K562 (cell line): Measurements from ENCODE around the gene C12orf75. TPM values are rescaled to one million over a fixed set of nuclear protein-coding genes. Genes with fewer than 3 reads are reported as not detected.

ENCODE experiments used
- ATAC-seq: fragments of 200-7000 bp; cut with Tn5 transposase; 3 replicates; pipeline ENCODE4 v1.9.1; 2020; ENCODE audit warnings: moderate library complexity
- BruUV-seq: library from RNA; stranded (reverse); fragments of 400-500 nt; replicated peaks from 2 replicates; lab custom pipeline; 2021; lab: Mats Ljungman, UMichigan
- CTCF ChIA-PET: fragments of 300-600 bp; formaldehyde crosslinking; extraction: SDS; loops from one replicate; lab custom pipeline; 2021; ENCODE audit warnings: low intra/inter-chr PET ratio; lab: Yijun Ruan, JAX
- POLR2A ChIA-PET: fragments of 300-600, 350-650 bp; sonication (Branson Sonifier 250); formaldehyde crosslinking; extraction: SDS; loops from one replicate; lab custom pipeline; 2021; ENCODE audit warnings: antibody characterized with exemption, inconsistent platforms; lab: Yijun Ruan, JAX
- DNase-seq, 4 experiments: peaks; one replicate each; pipeline versions ENCODE4 v3.0.0 to v3.0.0-alpha.2; 2011 to 2018; ENCODE audit warnings: low spot score in 3 of 4, mixed read lengths in 3 of 4; ENCODE audit errors: extremely low read depth in 1 of 4
- FAIRE-seq: peaks from 2 replicates; lab custom pipeline; 2011; peaks lifted over from hg19 to GRCh38; lab: Jason Lieb, UNC
- H2AFZ ChIP-seq: 2 replicates; pipeline ENCODE4 v1.6.0; 2011; ENCODE audit warnings: low read depth, low read length, control low read depth, inconsistent platforms
- H3K27ac ChIP-seq: fragments of 200-600 bp; 3 replicates; pipeline ENCODE4 v1.8.0; 2011; ENCODE audit warnings: low read depth, mild to moderate bottlenecking, control low read depth, inconsistent platforms, low read length, moderate library complexity, mixed read lengths; ENCODE audit errors: extremely low read depth
- H3K27me3 ChIP-seq, 2 experiments: fragments of 300-600 bp in 1 of 2; 2 replicates in 1 of 2; 3 replicates in 1 of 2; pipeline versions ENCODE4 v1.6.0 to v1.8.0; 2011; ENCODE audit warnings: inconsistent platforms in 2 of 2, low read length in 2 of 2, mild to moderate bottlenecking in 1 of 2, mixed read lengths in 1 of 2, moderate library complexity in 1 of 2; ENCODE audit not compliant: control insufficient read depth in 2 of 2, insufficient read depth in 2 of 2
- H3K36me3 ChIP-seq: fragments of 300-600 bp; 3 replicates; pipeline ENCODE4 v1.8.0; 2011; ENCODE audit warnings: mild to moderate bottlenecking, low read length, inconsistent platforms; ENCODE audit not compliant: control insufficient read depth, insufficient read depth
- H3K4me1 ChIP-seq, 2 experiments: fragments of 200-600 bp in 1 of 2; replicated peaks in 1 of 2; 2 replicates in 1 of 2; 3 replicates in 1 of 2; pipeline versions ENCODE4 v1.5.1 to v1.8.0; 2011; ENCODE audit warnings: inconsistent platforms in 2 of 2, low read length in 2 of 2, mild to moderate bottlenecking in 1 of 2, mixed read lengths in 1 of 2, moderate library complexity in 1 of 2; ENCODE audit not compliant: control insufficient read depth in 2 of 2, insufficient read depth in 2 of 2
- H3K4me2 ChIP-seq: 2 replicates; pipeline ENCODE4 v1.6.1; 2011; ENCODE audit warnings: low read length, control low read depth, inconsistent platforms, mixed read lengths; ENCODE audit not compliant: insufficient read depth
- H3K4me3 ChIP-seq: fragments of 200-600 bp; sonication (generic), shearing (Covaris generic); 2 replicates; pipeline ENCODE4 v1.5.1; 2016; ENCODE audit warnings: control low read depth, inconsistent platforms
- H3K79me2 ChIP-seq: fragments of 200-600 bp; 3 replicates; pipeline ENCODE4 v1.8.0; 2011; ENCODE audit warnings: low read length, inconsistent platforms; ENCODE audit not compliant: control insufficient read depth, insufficient read depth
- H3K9ac ChIP-seq, 2 experiments: 2 replicates each; pipeline versions ENCODE4 v1.6.0 to v1.6.1; 2011; ENCODE audit warnings: low read depth in 2 of 2, low read length in 2 of 2, control low read depth in 1 of 2, inconsistent platforms in 1 of 2, mild to moderate bottlenecking in 1 of 2, mixed read lengths in 1 of 2; ENCODE audit not compliant: insufficient read depth in 1 of 2
- H3K9me1 ChIP-seq: one replicate; pipeline ENCODE4 v1.6.0; 2011; ENCODE audit warnings: inconsistent platforms, mild to moderate bottlenecking, low read length, moderate library complexity; ENCODE audit not compliant: control insufficient read depth, insufficient read depth
- H3K9me3 ChIP-seq: replicated peaks from 2 replicates; pipeline ENCODE4 v1.5.1; 2011; ENCODE audit warnings: low read depth, low read length, inconsistent platforms; ENCODE audit not compliant: control insufficient read depth, insufficient read depth
- H4K20me1 ChIP-seq: replicated peaks from 2 replicates; pipeline ENCODE4 v1.6.1; 2011; ENCODE audit warnings: low read length, inconsistent platforms, mixed read lengths; ENCODE audit not compliant: control insufficient read depth, insufficient read depth
- BRD4 ChIP-seq: fragments of 200-600 bp; sonication (generic); IDR thresholded peaks from 2 replicates; pipeline ENCODE4 v1.6.1; 2017; ENCODE audit warnings: inconsistent platforms
- DMBX1 ChIP-seq: fragments of 250-450 bp; sonication (Bioruptor Pico); IDR thresholded peaks from 2 replicates; pipeline ENCODE4 v1.8.0; 2022; ENCODE audit warnings: inconsistent platforms, mild to moderate bottlenecking, moderate library complexity, borderline replicate concordance
- FOSL1 ChIP-seq: fragments of 200-800 bp; sonication (Bioruptor generic); conservative IDR thresholded peaks from 2 replicates; pipeline ENCODE4 v1.6.1; 2016; ENCODE audit warnings: missing genetic modification characterization, missing compliant biosample characterization
- FOXA3 ChIP-seq, 2 experiments: fragments of 450-650 bp in 1 of 2; sonication (generic) in 1 of 2; formaldehyde crosslinking; IDR thresholded peaks in 1 of 2; conservative IDR thresholded peaks in 1 of 2; 2 replicates each; pipeline versions ENCODE4 v1.4.0 to v1.8.0; 2020 to 2022; ENCODE audit warnings: mild to moderate bottlenecking in 2 of 2, missing genetic modification reagents in 1 of 2
- HNRNPLL ChIP-seq: fragments of 200-400 bp; formaldehyde crosslinking; IDR thresholded peaks from 2 replicates; pipeline ENCODE4 v1.6.1; 2017; ENCODE audit warnings: low read length, low read depth, mild to moderate bottlenecking; ENCODE audit not compliant: poor library complexity, severe bottlenecking
- MAZ ChIP-seq, 2 experiments: fragments of 450-650 bp in 1 of 2; sonication (generic) in 1 of 2; formaldehyde crosslinking; IDR thresholded peaks in 1 of 2; conservative IDR thresholded peaks in 1 of 2; 2 replicates each; pipeline versions ENCODE4 v1.4.0 to v1.5.0; 2020; ENCODE audit warnings: mild to moderate bottlenecking in 1 of 2, missing genetic modification reagents in 1 of 2
- RBM34 ChIP-seq: fragments of 200-400 bp; formaldehyde crosslinking; IDR thresholded peaks from 2 replicates; pipeline ENCODE4 v1.6.1; 2018; ENCODE audit warnings: low read length, borderline replicate concordance; ENCODE audit not compliant: insufficient read depth
- RUNX1 ChIP-seq: sonication (generic); IDR thresholded peaks from 2 replicates; pipeline ENCODE4 v1.6.1; 2016; ENCODE audit warnings: antibody characterized with exemption, low read depth
- TRIM28 ChIP-seq: fragments of 450-650 bp; IDR thresholded peaks from 2 replicates; pipeline ENCODE4 v1.6.1; 2017
- ZNF121 ChIP-seq: sonication (generic); formaldehyde crosslinking; conservative IDR thresholded peaks from 2 replicates; pipeline ENCODE4 v1.8.0; 2022; ENCODE audit warnings: missing genetic modification reagents
- ZNF311 ChIP-seq: fragments of 250-450 bp; sonication (Bioruptor Pico); IDR thresholded peaks from 2 replicates; pipeline ENCODE4 v1.4.0; 2020; ENCODE audit warnings: mild to moderate bottlenecking, moderate library complexity
- WGBS: fragments of 100-300 bp; shearing (Covaris generic); methylation state at CpG from one replicate; pipeline ENCODE4 v1.1.6; 2016; ENCODE audit warnings: low coverage, mixed read lengths; ENCODE audit not compliant: insufficient coverage; ENCODE audit errors: missing lambda C conversion rate; 5-methylcytosine and 5-hydroxymethylcytosine counted together
- in situ Hi-C: fragments of 300-500 bp; cut with MboI; formaldehyde crosslinking; loops from 4 replicates; pipeline ENCODE4 v1.15.0; 2018; ENCODE audit warnings: inconsistent platforms, mixed read lengths
- intact Hi-C: fragments of 100-400 bp; cut with micrococcal nuclease; formaldehyde crosslinking; loops from 2 replicates; pipeline ENCODE4 v1.14.2; 2022
- polyA plus RNA-seq, 8 experiments: library from polyadenylated mRNA; depleted of rRNA in 4 of 8; stranded (reverse) in 5 of 8; unstranded in 3 of 8; fragments of >200 nt; fragmentation: Nextera tagmentation in 2 of 8; fragmentation: Illumina TruSeq in 1 of 8; extraction: Ambion mirVana in 2 of 8; extraction: Trizol in 1 of 8; gene quantifications; 2 replicates each; pipeline versions ENCODE4 v1.2.1 to v1.2.3, GENCODE V29; 2011 to 2014; ENCODE audit warnings: inconsistent platforms in 1 of 8, missing spikeins in 1 of 8
- total RNA-seq, 7 experiments: library from RNA; depleted of rRNA in 6 of 7; stranded (reverse); fragments of >200 nt in 6 of 7; fragmentation: Illumina TruSeq in 2 of 7; extraction: Trizol in 2 of 7; gene quantifications; 2 replicates each; pipeline versions ENCODE4 v1.2.1 to v1.2.3, GENCODE V29; 2011 to 2021; ENCODE audit warnings: low replicate concordance in 1 of 7
- TF ChIP-seq, protein P1 (sequence below): fragments of 450-650 bp; formaldehyde crosslinking; IDR thresholded peaks from 2 replicates; pipeline ENCODE4 v1.4.0; 2020; ENCODE audit warnings: mild to moderate bottlenecking
- TF ChIP-seq, protein P2 (sequence below): fragments of 450-650 bp; IDR thresholded peaks from 2 replicates; pipeline ENCODE4 v1.6.1; 2018; ENCODE audit warnings: mild to moderate bottlenecking, low read depth; ENCODE audit not compliant: partially characterized antibody
- TF ChIP-seq, protein P3 (sequence below): fragments of 250-450 bp; sonication (Bioruptor Pico); IDR thresholded peaks from 2 replicates; pipeline ENCODE4 v1.5.0; 2020; ENCODE audit warnings: mild to moderate bottlenecking, borderline replicate concordance
- TF ChIP-seq, protein P4 (sequence below): fragments of 250-450 bp; sonication (Bioruptor Pico); IDR thresholded peaks from 2 replicates; pipeline ENCODE4 v1.4.0; 2020; ENCODE audit warnings: borderline replicate concordance

Gene C12orf75
- total and polyA plus RNA-seq, 9 of the 15 experiments (the other 6 are each of a cell fraction or from before 2014, with no cell fraction given), result 0.06 to 0.82 (median 0.26) TPM; not detected in 3

DNA sequence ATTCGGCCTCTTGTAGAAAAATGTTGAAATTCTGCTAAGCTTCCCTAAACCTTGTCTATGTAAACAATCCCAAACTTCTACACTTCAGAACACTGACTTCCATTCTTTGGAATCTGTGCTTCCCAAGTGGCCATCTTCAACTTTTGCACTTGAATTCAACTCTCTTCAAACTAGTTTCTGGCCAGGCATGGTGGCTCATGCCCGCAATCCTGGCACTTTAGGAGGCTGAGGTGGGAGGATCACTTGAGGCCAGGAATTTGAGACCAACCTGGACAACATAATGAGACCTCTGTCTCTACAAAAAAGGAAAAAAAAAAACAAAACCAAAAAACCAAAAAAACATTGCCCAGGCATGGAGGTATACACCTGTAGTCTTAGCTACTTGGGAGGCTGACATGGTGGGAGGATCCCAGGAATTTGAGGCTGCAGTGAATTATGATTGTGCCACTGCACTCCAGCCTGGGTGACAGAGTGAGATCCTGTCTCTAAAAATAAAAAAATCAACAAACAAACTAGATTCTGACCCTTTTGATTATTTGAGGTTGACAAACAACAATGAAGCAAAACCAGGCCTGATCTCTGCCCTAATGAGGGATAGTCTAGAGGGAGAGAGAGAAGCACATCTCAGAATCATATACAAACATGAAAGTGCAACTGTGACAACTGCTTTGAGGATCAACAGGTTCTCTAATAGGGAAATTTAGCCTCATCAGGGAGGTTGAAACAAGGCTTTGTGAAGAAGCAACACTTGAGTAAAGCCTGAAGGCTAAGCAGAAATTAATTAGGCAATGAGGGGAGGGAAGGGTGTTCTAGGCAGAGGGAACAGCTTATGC, 11.6 kb upstream of the C12orf75 start:
- Histone ChIP-seq H3K4me1 (no peaks in the 10 kb centered on the region), H3K9me3 (no peaks in the 10 kb centered on the region), H2AFZ (no peak overlapping the region), H3K4me2 (no peak overlapping the region), H3K4me3 (no peak overlapping the region), H4K20me1 (no peaks in the 10 kb centered on the region), H3K79me2 (no peaks in the 10 kb centered on the region), H3K27me3 (peaks cover 0 to 19% of the 10 kb centered on the region in 2 experiments; a peak in 2 of 5 replicates), H3K9ac (no peak overlapping the region), H3K9me1 (no peaks in the 10 kb centered on the region), H3K36me3 (no peaks in the 10 kb centered on the region), H3K27ac (no peak overlapping the region)
- ChIA-PET POLR2A (interaction anchor here (0.6 kb wide), 2 partner anchors 69 to 821 kb away, joined by 3 read pairs; no protein-coding TSS in a partner anchor), CTCF (no interaction called here)
- intact Hi-C loops, result no loop called here
- DNase-seq (no peak), ATAC-seq (no peak), FAIRE-seq (no peak)
- no TSS peak for BruUV-seq
- in situ Hi-C loops, result no loop called here
- 3% methylated on average over 2 of the region's 2 CpGs for WGBS
- TF ChIP-seq BRD4, result no peak
- TF ChIP-seq, protein P1, sequence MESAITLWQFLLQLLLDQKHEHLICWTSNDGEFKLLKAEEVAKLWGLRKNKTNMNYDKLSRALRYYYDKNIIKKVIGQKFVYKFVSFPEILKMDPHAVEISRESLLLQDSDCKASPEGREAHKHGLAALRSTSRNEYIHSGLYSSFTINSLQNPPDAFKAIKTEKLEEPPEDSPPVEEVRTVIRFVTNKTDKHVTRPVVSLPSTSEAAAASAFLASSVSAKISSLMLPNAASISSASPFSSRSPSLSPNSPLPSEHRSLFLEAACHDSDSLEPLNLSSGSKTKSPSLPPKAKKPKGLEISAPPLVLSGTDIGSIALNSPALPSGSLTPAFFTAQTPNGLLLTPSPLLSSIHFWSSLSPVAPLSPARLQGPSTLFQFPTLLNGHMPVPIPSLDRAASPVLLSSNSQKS, result no peak
- TF ChIP-seq, protein P2, sequence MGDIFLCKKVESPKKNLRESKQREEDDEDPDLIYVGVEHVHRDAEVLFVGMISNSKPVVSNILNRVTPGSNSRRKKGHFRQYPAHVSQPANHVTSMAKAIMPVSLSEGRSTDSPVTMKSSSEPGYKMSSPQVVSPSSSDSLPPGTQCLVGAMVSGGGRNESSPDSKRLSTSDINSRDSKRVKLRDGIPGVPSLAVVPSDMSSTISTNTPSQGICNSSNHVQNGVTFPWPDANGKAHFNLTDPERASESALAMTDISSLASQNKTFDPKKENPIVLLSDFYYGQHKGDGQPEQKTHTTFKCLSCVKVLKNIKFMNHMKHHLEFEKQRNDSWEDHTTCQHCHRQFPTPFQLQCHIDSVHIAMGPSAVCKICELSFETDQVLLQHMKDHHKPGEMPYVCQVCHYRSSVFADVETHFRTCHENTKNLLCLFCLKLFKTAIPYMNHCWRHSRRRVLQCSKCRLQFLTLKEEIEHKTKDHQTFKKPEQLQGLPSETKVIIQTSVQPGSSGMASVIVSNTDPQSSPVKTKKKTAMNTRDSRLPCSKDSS, result no peak
- TF ChIP-seq DMBX1 (CRISPR knock-in tag), result no peak
- TF ChIP-seq RBM34, result no peak
- no peak for TF ChIP-seq ZNF311 (CRISPR knock-in tag)
- TF ChIP-seq, protein P3, sequence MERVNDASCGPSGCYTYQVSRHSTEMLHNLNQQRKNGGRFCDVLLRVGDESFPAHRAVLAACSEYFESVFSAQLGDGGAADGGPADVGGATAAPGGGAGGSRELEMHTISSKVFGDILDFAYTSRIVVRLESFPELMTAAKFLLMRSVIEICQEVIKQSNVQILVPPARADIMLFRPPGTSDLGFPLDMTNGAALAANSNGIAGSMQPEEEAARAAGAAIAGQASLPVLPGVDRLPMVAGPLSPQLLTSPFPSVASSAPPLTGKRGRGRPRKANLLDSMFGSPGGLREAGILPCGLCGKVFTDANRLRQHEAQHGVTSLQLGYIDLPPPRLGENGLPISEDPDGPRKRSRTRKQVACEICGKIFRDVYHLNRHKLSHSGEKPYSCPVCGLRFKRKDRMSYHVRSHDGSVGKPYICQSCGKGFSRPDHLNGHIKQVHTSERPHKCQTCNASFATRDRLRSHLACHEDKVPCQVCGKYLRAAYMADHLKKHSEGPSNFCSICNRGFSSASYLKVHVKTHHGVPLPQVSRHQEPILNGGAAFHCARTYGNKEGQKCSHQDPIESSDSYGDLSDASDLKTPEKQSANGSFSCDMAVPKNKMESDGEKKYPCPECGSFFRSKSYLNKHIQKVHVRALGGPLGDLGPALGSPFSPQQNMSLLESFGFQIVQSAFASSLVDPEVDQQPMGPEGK (CRISPR knock-in tag), result no peak
- TF ChIP-seq, protein P4, sequence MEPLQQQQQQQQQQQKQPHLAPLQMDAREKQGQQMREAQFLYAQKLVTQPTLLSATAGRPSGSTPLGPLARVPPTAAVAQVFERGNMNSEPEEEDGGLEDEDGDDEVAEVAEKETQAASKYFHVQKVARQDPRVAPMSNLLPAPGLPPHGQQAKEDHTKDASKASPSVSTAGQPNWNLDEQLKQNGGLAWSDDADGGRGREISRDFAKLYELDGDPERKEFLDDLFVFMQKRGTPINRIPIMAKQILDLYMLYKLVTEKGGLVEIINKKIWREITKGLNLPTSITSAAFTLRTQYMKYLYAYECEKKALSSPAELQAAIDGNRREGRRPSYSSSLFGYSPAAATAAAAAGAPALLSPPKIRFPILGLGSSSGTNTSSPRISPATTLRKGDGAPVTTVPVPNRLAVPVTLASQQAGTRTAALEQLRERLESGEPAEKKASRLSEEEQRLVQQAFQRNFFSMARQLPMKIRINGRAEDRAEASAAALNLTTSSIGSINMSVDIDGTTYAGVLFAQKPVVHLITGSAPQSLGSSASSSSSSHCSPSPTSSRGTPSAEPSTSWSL (CRISPR knock-in tag), result no peak
- TF ChIP-seq FOXA3 (CRISPR knock-in tag; conservative IDR thresholded peaks at IDR 0.05 in 1 of 2, IDR thresholded peaks at IDR 0.05 in 1 of 2), result no peak
- no peak for TF ChIP-seq FOSL1 (tag)
- no peak for TF ChIP-seq MAZ (CRISPR knock-in tag; conservative IDR thresholded peaks at IDR 0.05 in 1 of 2, IDR thresholded peaks at IDR 0.05 in 1 of 2)
- TF ChIP-seq RUNX1, result no peak
- no peak for TF ChIP-seq TRIM28
- no peak for TF ChIP-seq HNRNPLL
- TF ChIP-seq ZNF121 (CRISPR knock-in tag), result no peak
